Cardiac fibroblast (primary cell): ENCODE data around the gene RNF213.
A peak's percentile ranks its signal among the peaks of the same experiment; 100 is the strongest.

ENCODE experiments used
- DNase-seq, 2 donors: peaks; one replicate each; pipeline versions ENCODE4 v3.0.0 to v3.0.0-alpha.2; 2010; ENCODE audit warnings: low read depth in 2 of 2
- H3K4me3 ChIP-seq, 2 donors: replicated peaks in 1 of 2; 1 replicate in 1 of 2; 2 replicates in 1 of 2; pipeline ENCODE4 v1.5.1; 2011; ENCODE audit warnings: low read depth in 2 of 2, low read length in 2 of 2, mild to moderate bottlenecking in 2 of 2, moderate library complexity in 1 of 2
- TF ChIP-seq, protein P1 (sequence below): IDR thresholded peaks from one replicate; pipeline ENCODE4 v1.5.1; 2011; ENCODE audit warnings: low read depth, mild to moderate bottlenecking, low read length, inconsistent platforms

The RNF213 gene

GRCh38 chr17:80380068-80380467 is 119.4 kb downstream of the RNF213 start:
- H3K4me3 ChIP-seq: no peak overlapping the region
- TF ChIP-seq, protein P1, sequence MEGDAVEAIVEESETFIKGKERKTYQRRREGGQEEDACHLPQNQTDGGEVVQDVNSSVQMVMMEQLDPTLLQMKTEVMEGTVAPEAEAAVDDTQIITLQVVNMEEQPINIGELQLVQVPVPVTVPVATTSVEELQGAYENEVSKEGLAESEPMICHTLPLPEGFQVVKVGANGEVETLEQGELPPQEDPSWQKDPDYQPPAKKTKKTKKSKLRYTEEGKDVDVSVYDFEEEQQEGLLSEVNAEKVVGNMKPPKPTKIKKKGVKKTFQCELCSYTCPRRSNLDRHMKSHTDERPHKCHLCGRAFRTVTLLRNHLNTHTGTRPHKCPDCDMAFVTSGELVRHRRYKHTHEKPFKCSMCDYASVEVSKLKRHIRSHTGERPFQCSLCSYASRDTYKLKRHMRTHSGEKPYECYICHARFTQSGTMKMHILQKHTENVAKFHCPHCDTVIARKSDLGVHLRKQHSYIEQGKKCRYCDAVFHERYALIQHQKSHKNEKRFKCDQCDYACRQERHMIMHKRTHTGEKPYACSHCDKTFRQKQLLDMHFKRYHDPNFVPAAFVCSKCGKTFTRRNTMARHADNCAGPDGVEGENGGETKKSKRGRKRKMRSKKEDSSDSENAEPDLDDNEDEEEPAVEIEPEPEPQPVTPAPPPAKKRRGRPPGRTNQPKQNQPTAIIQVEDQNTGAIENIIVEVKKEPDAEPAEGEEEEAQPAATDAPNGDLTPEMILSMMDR: no peak
- DNase-seq: no peak

DNA sequence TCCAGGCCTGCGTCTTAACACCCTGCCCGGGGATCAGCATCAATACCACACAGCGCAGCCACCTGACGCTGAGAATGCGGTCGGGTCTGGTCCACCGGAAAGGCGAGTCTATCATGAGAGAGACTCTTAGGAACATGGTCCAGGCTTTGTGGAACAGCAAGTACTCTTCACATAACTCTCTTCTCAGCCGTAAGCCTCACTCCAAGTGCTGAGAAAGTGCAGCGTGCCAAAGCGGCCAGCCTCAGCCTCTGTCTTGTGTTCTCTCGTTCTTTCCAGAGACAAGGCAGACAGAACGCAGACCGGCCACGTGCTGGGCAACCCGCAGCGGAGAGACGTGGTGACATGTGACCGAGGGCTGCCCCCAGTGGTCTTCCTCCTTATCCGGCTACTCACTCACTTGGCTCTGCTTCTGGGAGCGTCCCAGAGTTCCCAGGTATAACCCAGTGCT is 119.9 kb downstream of the RNF213 start:
- H3K4me3 ChIP-seq: no peak overlapping the region
- DNase-seq: no peak
- TF ChIP-seq, protein P1: no peak

GRCh38 chr17:80381416-80381923 is 120.8 kb downstream of the RNF213 start:
- no peak for DNase-seq
- H3K4me3 ChIP-seq: no peak overlapping the region
- TF ChIP-seq, protein P1: no peak

GRCh38 chr17:80382446-80382845 is 121.8 kb downstream of the RNF213 start:
- H3K4me3 ChIP-seq: no peak overlapping the region
- no peak for DNase-seq
- TF ChIP-seq, protein P1: no peak

DNA sequence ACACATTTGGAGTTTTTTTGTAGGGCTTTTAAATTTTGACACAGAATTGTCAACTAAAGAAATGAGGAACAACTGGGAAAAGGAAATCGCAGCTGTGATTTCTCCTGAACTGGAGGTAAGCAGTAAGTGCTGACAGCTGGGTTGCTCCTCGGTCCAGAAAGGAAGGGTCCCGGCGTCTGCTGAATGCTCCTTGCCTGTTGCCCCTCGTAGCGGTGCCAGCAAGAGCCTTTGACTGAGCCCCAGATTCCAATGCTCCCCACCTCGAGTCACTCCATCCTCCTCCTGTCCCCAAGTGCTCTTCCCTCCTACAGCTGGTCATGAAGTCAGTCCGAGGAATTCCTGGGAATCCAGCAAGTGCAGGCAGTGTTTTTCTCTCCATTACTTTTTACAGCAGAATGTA is 122.3 kb downstream of the RNF213 start:
- no peak for DNase-seq

DNA sequence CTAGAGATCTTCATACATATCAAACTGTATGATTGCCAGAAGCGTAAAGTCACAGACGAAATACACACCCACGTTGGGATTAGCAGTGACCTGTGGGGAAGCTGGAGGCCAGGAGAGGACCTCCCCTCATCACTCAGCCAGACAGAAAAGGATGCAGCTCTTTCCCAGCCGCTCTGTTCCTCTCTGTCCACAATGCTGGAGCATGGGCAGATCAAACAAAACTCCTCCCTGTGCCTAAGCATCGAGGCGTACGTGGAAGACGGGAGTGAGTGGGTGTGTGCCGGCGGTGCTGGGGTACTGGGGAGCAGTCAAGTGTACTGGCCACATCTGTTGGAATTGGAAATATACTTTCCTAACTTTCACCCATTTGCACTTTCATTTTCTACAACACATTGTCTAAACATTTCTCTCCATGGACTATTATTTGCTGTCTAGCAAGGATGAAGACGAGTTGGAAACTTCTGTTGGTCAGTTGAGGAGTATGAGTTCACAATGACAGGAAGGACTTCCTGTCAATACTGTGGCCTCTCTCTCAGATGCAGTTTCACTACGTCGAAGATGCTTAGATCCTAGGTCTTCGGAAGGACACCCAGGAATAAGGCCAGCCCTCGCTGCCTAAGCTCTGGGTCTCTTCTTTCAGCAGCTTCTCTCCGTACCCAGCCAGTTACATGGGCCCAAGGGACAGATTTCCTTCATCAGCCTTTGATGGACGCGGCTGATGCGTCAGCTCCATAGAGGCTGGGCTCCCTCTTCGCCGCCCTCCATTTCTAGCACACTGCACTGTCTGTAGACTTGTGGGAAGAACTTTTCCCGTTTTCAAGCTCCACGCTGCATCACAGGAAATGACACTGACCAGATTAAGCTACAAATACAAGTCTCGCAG is 123.7 kb downstream of the RNF213 start:
- DNase-seq: peak in 1 of 2 donors; percentile 11
- H3K4me3 ChIP-seq: no peak overlapping the region
- TF ChIP-seq, protein P1: no peak

More for the DNA sequence above, 122.3 kb downstream of the RNF213 start:
- TF ChIP-seq, protein P1: no peak
- H3K4me3 ChIP-seq: no peak overlapping the region
